Measurements from ENCODE around the gene ZNRF2.

DNA sequence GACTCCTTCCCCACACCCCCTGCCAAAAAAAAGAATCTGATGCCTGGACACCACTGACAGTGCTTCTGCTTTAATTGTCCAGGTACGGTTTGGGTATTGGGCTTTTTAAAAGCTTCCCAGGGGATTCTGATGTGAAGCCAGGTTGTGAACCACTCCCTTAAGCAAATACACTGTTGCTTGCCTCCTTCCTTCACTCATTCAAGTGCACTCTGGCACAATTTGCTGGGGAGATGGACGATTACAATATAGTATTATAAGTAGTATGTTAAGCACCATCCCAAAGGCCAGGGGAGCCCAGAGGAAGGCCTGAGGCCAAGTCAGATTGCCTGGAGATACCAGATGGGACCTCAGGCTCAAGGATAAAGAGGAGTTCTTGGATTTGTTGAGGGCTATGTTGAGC, 12.3 kb upstream of the ZNRF2 start:
- TF ChIP-seq EZH2 (IDR thresholded peaks at IDR 0.05; ENCODE audit: low read depth), result no peak
- TF ChIP-seq, protein P1, sequence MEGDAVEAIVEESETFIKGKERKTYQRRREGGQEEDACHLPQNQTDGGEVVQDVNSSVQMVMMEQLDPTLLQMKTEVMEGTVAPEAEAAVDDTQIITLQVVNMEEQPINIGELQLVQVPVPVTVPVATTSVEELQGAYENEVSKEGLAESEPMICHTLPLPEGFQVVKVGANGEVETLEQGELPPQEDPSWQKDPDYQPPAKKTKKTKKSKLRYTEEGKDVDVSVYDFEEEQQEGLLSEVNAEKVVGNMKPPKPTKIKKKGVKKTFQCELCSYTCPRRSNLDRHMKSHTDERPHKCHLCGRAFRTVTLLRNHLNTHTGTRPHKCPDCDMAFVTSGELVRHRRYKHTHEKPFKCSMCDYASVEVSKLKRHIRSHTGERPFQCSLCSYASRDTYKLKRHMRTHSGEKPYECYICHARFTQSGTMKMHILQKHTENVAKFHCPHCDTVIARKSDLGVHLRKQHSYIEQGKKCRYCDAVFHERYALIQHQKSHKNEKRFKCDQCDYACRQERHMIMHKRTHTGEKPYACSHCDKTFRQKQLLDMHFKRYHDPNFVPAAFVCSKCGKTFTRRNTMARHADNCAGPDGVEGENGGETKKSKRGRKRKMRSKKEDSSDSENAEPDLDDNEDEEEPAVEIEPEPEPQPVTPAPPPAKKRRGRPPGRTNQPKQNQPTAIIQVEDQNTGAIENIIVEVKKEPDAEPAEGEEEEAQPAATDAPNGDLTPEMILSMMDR (conservative IDR thresholded peaks at IDR 0.05), result no peak

All from PC-9 (cell line).